Brain pericyte (primary cell): Measurements from ENCODE around the gene RCN2.

ENCODE experiments used
- DNase-seq: peaks from one replicate; pipeline ENCODE4 v3.0.0-alpha.2; 2012; ENCODE audit warnings: low read depth, low spot score

The RCN2 gene

DNA sequence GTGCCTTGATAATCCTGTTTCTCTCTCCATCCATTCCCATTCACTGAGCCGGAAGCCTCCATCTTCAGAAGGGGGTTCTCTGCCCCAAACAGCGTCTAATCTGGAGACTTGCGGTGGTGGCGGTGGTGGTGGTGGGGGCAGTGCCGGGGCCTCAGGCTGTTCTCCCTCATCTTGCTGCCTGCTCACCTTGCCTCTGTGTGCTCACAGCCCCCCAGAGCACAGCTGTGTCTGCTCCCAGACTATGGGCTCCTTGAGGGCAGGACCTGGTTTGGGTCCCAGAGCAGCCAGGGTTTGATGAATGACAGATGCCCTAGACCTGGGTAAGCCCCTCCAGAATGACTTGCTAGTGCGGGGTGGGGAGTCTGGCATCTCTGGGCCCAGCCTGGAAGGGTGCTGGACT, 62.9 kb downstream of the RCN2 start:
- DNase-seq, result no peak

- no peak for DNase-seq
These were observed 63.7 kb downstream of the RCN2 start, which contains the start of gene PSTPIP1 for GRCh38 chr15:76994971-76995945. Gene PSTPIP1 (plus strand): TSS chr15:76995126. CDS start chr15:76995574, 448 bp downstream.

GRCh38 chr15:76996076-76996525, 64.6 kb downstream of the RCN2 start:
- DNase-seq, result no peak

DNA sequence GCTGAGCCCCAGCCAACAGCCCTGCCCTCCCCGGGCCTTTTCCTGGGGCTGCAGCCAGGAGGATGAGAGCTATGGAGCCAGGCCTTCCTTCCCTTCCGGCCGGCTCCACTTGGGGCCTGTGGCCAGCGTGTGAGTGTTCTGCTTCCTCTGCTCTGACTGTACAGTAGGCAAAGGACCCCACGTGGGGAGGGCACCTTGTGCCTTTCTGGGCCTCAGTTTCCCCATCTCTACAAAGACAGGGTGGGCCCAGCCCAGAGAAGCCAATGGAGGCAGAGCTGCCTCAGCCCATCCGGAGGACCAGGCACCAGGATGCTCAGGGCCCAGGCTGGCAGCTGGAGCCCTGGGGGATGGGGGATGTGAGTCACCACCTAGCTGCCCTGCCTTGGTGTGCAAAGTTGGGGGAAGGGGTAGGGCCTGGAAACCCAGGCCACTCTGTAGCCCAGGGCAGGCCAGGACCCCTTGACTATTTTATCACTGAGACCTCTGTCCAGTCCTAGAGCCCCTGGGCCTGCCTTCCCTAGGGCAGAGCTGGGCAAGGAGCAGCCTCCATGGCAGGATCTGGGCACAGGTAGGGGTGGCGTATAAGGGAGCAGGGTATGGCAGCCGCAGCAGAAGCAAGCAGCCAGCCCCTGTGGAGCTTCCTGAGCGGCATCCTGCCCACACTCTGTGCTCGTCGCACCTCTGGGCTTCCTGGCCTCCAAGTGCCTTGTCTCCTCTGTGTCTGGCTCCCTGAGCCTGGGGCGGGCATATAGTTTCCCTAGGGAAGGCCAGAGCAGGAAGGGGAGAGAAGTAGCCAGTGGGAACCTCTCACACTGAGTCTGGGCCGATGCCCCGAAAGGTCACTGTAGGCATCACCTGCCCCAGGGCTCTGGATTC, 65.2 kb downstream of the RCN2 start:
- no peak for DNase-seq

DNA sequence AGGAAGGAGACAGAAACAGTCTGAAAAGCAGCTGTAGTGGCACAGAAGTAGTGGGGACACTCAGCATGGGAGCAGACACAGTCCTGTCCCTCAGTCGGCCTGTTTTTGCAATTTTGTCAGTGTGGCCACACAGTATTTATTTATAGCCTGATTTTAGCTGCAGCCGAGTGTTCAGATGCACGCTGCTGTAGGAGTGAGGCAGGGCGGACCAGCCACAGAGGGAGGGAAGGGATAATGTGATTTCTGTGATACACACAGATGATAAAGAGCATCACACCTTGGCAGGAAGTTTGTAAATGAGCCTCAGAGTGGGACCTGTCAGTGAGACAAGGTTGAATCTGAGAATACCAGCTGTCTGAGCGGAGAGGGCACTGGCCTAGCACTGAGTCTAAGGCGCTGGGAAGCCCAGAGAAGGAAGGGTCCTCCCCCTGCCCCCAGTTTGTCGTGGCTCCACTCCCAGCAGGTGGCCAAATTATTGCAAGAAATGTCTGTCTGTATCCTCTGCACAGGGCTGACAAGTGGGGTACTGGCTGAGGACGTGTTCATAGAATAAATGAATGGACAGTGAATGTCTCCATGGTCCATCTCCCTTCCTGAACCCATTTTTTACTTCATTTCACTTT, 67.2 kb downstream of the RCN2 start:
- no peak for DNase-seq

DNA sequence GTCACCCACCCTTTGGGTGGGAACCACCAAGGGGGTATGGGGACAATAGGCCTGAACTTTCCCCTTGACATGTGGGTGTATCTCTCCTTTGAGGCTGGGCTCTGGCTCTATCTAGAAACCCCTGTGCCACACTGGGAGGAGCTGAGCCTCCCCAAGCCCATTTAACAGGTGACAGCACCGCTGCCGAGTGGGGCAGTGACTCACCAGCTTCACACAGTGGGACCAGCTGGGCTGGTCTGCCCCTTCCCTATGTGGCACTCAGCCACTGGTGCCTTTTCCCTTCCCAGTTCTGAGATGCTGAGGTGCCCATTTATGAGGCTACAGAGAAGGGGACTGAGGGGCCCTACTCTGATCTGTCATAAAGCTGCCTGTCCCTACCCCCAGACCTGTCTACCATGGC, 68.4 kb downstream of the RCN2 start:
- no peak for DNase-seq

DNA sequence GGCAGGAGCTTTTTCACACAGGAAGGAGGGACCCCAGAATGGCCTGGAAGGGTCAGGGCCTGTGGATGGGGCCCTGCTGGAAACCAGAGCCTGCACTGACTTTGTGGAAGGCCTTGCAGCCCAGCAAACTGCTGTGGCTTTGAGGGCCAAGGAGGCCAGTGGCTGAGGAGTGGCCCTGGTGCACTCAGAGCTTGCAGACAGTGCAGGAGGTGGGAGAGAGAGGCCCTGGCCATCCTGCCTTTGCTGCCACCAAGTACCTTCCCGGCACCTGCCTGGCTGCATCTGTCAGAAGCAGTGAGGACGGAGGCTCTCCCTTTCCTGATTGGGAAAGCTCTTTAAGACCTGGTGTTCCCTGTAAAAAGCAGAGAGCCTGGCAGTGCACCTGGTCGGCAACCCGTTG, 69.8 kb downstream of the RCN2 start:
- DNase-seq, result no peak

DNA sequence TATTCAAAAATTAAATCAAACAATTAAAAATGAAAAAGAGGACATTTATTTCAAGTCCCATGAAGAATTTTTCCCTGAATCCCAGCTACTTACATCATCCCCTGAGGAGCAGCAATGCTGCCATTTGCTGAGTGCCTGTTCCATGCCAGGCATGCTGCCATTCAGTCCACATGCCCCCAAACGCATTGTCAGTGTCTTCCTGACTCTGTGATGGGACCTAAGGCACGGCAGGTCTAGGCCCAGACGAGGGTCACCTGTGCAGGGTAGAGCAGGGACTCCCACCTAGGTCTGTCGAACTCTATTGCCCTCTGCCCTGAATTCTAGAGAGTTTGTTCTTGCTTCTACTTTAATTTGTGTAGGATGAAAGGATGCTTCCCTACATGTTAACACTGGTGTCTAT, 70.4 kb downstream of the RCN2 start:
- DNase-seq, result no peak

GRCh38 chr15:77002436-77002835, 70.9 kb downstream of the RCN2 start:
- DNase-seq, result no peak

GRCh38 chr15:77002954-77003912, 71.7 kb downstream of the RCN2 start:
- DNase-seq, result no peak
